Posterior vena cava (tissue), 2 donors: ENCODE data around the gene NR1H2. TPM values are rescaled to one million over a fixed set of nuclear protein-coding genes. Genes with fewer than 3 reads are reported as not detected.

Experiments used
- DNase-seq: peaks from one replicate; pipeline ENCODE4 v3.0.0-alpha.2; 2020; ENCODE audit warnings: low spot score
- intact Hi-C, 2 donors: fragments of 100-400 bp; cut with DNase I; formaldehyde crosslinking; loops; one replicate each; pipeline versions ENCODE4 v1.14.1 to v1.14.2; 2022 to 2023
- total RNA-seq, 2 donors: library from RNA; stranded (reverse); fragmentation: NEBNext Ultra II Directional; extraction: Animal tissue kit (Norgen Biotek cat#: 25700); gene quantifications; one replicate each; pipeline ENCODE4 v1.2.1, GENCODE V29; 2021
- donor health status: DM: yes; HTN: yes; CAD: no.
- donor health status: DM: yes; HTN: yes; CAD: no.

The NR1H2 gene
- total RNA-seq, 2 donors from 2014 or later: 65.0 to 82.3 TPM

- intact Hi-C loops: no loop called here
Observed at GRCh38 chr19:50431343-50432220, 55.3 kb downstream of the NR1H2 start.

DNA sequence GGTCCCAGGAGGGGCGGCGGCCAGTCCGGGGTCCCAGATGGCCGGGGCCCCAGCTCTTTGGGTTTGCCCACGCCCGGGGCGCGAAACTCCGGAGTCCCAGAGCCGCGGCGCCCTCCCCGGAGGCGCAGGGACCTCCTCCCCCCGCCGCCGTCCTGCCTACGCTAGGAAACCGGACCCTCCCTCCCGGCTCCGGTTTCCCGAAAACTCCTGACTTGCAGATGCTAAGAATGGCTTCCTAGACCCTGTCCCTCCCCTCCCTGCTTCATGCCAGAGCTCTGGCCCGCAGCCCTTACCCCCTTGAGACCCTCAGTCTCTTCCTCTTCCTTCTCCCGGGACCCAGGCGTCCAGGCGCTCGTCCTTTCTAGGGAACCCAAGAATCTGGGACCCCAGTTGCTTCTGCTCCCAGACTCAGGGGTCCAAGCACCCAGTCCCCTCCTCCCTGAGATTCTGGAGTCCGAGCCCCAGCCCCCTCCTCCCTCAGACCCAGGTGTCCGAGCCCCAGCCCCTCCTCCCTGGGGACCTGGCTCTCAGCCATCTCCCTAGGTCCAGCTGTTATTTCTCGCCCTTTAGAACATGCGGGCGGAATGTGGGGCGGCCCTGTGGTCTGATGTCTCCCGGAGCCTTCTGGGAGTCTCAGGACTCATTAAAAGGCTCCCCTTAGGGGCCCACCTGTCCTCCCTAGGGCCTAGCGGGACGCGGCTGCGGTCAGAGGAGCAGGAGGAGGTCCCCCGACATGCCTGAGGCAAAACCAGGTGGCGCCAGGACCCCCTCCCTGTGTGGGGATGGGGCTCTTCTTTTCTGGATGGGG lies 56.2 kb downstream of the NR1H2 start, which contains the start of gene MYBPC2:
Gene MYBPC2 (plus strand): TSS at position 672 of the 808 bp plus-strand sequence. CDS start 62 bp downstream, at position 734.
- no peak for DNase-seq
- intact Hi-C loops: no loop called here

More at GRCh38 chr19:50431343-50432220, 55.3 kb downstream of the NR1H2 start:
- peak; percentile 95 for DNase-seq

Other genes with a start within 250 kb of the NR1H2 start
- gene IZUMO2, start 213.2 kb upstream of the NR1H2 start, total RNA-seq: not detected
- gene MYH14, start 172.8 kb upstream of the NR1H2 start, total RNA-seq: under 1 TPM; 0.60 to 0.62 TPM
- gene KCNC3, start 47.1 kb upstream of the NR1H2 start, total RNA-seq: under 1 TPM; 0.83 to 0.90 TPM
- under 1 TPM; 0.33 to 0.37 TPM for gene NAPSA, start 10.8 kb upstream of the NR1H2 start, total RNA-seq
- 10 to 100 TPM; 10.4 to 12.3 TPM for gene POLD1, start 7.9 kb downstream of the NR1H2 start, total RNA-seq
- gene SPIB, start 42.5 kb downstream of the NR1H2 start, total RNA-seq: under 1 TPM in 1 of 2 donors, not detected in 1; 0.33 TPM
- gene MYBPC2, start 56.4 kb downstream of the NR1H2 start, total RNA-seq: under 1 TPM in 1 of 2 donors, not detected in 1; 0.05 TPM
- gene EMC10, start 100.0 kb downstream of the NR1H2 start, total RNA-seq: 10 to 100 TPM; 60.2 to 87.6 TPM
- gene GARIN5A, start 100.4 kb downstream of the NR1H2 start, total RNA-seq: not detected
- 10 to 100 TPM; 27.5 to 31.7 TPM for gene JOSD2, start 134.7 kb downstream of the NR1H2 start, total RNA-seq
- gene ASPDH, start 137.5 kb downstream of the NR1H2 start, total RNA-seq: not detected
- gene LRRC4B, start 192.0 kb downstream of the NR1H2 start, total RNA-seq: 10 to 100 TPM; 10.3 to 14.2 TPM